Measurements from ENCODE around the gene RBSN. TPM values are rescaled to one million over a fixed set of nuclear protein-coding genes. Genes with fewer than 3 reads are reported as not detected.

The RBSN gene
- total RNA-seq, 4 donors from 2014 or later = 26.6 to 43.9 (median 34.5) TPM

- 84 to 86% methylated on average over 6 of the region's 6 CpGs for WGBS, 2 donors
- H3K9me3 ChIP-seq = no peaks in the 10 kb centered on the region
- TF ChIP-seq, protein P1, sequence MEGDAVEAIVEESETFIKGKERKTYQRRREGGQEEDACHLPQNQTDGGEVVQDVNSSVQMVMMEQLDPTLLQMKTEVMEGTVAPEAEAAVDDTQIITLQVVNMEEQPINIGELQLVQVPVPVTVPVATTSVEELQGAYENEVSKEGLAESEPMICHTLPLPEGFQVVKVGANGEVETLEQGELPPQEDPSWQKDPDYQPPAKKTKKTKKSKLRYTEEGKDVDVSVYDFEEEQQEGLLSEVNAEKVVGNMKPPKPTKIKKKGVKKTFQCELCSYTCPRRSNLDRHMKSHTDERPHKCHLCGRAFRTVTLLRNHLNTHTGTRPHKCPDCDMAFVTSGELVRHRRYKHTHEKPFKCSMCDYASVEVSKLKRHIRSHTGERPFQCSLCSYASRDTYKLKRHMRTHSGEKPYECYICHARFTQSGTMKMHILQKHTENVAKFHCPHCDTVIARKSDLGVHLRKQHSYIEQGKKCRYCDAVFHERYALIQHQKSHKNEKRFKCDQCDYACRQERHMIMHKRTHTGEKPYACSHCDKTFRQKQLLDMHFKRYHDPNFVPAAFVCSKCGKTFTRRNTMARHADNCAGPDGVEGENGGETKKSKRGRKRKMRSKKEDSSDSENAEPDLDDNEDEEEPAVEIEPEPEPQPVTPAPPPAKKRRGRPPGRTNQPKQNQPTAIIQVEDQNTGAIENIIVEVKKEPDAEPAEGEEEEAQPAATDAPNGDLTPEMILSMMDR (IDR thresholded peaks at IDR 0.05) = no peak
- no peak for TF ChIP-seq POLR2A (IDR thresholded peaks at IDR 0.05)
- TF ChIP-seq EP300 (IDR thresholded peaks at IDR 0.05) = no peak
- peaks cover 0 to 4% (median 0%) of the 10 kb centered on the region in 4 donors for H3K4me1 ChIP-seq
- H3K4me3 ChIP-seq = no peak overlapping the region
- peaks cover 0 to 94% (median 27%) of the 10 kb centered on the region in 3 donors for H3K36me3 ChIP-seq
- DNase-seq (ENCODE audit: low spot score in 2 of 2) = no peak
- H3K27me3 ChIP-seq = no peaks in the 10 kb centered on the region
- H3K27ac ChIP-seq = no peak overlapping the region
Measured at GRCh38 chr3:15038306-15038705, 60.6 kb downstream of the RBSN start.

DNA sequence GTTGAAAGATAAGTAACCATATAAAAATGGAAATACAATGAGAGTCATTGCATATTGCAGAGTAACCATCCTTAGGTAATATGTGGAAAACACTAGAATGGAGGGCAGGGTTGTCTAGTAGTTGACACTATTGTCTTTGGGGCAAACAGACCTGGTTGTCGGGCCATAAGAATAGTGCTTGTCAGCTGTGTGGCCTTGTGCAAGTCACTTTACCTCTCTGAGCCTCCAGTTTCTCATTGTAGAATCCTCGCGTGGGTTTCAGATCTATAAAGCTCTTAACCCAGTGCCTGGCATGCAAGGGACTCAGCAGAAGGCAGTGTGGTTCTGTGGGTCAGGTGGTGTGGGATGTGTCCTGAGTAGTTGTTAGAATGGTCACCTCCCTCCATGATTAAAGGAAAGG lies 65.8 kb downstream of the RBSN start:
- Histone ChIP-seq H3K4me3 (no peak overlapping the region), H3K4me1 (no peaks in the 10 kb centered on the region), H3K27ac (no peak overlapping the region), H3K36me3 (peaks cover 8 to 97% (median 18%) of the 10 kb centered on the region in 3 donors), H3K9me3 (no peaks in the 10 kb centered on the region), H3K27me3 (no peaks in the 10 kb centered on the region)
- DNase-seq (ENCODE audit: low spot score in 2 of 2) = no peak
- WGBS, 2 donors = 86% methylated on average over 3 of the region's 3 CpGs
- TF ChIP-seq, protein P1 (IDR thresholded peaks at IDR 0.05) = no peak
- TF ChIP-seq EP300 (IDR thresholded peaks at IDR 0.05) (no peak), POLR2A (IDR thresholded peaks at IDR 0.05) (no peak)

DNA sequence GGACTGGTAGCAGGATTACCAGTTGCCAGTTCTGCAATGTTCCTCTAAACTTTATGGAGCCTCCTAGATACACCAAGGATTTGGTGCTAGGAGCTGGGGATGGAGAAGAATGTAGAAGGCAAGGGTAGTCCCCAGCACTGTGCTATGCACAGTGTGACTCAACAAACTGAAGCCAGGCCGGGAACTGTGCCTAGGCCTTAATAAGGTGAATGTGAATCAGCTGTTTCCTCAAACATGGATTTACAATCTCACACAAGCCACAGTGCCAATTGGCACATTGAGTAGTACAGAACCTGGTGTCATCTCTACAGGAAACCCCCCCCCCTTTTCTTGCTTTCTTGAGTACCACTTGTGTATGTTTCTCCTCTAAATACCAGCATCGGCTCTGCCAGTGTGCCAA lies 66.3 kb downstream of the RBSN start:
- TF ChIP-seq, protein P1 (IDR thresholded peaks at IDR 0.05) = no peak
- TF ChIP-seq POLR2A (IDR thresholded peaks at IDR 0.05) (no peak), EP300 (IDR thresholded peaks at IDR 0.05) (no peak)
- H3K27me3 ChIP-seq = no peaks in the 10 kb centered on the region
- no peak for DNase-seq (ENCODE audit: low spot score in 2 of 2)
- no peak overlapping the region for H3K27ac ChIP-seq
- no peak overlapping the region for H3K4me3 ChIP-seq
- no peaks in the 10 kb centered on the region for H3K9me3 ChIP-seq
- WGBS, 2 donors = 78 to 95% methylated on average over 2 of the region's 2 CpGs
- H3K36me3 ChIP-seq = peaks cover 8 to 97% (median 15%) of the 10 kb centered on the region in 3 donors
- H3K4me1 ChIP-seq = no peaks in the 10 kb centered on the region

DNA sequence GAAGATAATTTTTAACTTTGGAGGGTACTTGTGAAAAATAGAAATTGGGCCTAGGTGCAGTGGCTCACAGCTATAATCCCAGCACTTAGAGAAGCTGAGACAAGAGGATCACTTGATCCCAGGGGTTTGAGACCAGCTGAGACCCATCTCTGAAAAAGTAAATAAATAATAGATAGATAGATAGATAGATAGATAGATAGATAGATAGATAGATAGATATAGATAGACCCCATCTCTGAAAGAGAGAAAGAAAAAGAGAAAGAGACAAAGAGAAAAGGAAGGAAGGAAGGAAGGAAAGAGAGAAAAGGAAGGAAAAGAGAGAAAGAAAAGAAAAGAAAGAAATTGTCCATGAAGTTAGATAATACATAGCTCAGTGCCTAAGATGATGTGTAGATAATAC lies 69.3 kb downstream of the RBSN start:
- no peaks in the 10 kb centered on the region for H3K4me1 ChIP-seq
- H3K27me3 ChIP-seq = no peaks in the 10 kb centered on the region
- no peaks in the 10 kb centered on the region for H3K9me3 ChIP-seq
- DNase-seq (ENCODE audit: low spot score in 2 of 2) = no peak
- TF ChIP-seq EP300 (IDR thresholded peaks at IDR 0.05) (no peak), POLR2A (IDR thresholded peaks at IDR 0.05) (no peak)
- TF ChIP-seq, protein P1 (IDR thresholded peaks at IDR 0.05) = no peak
- H3K27ac ChIP-seq = no peak overlapping the region
- H3K4me3 ChIP-seq = no peak overlapping the region
- H3K36me3 ChIP-seq = peaks cover 8 to 97% (median 11%) of the 10 kb centered on the region in 3 donors

- H3K4me3 ChIP-seq = no peak overlapping the region
- TF ChIP-seq EP300 (IDR thresholded peaks at IDR 0.05) = no peak
- TF ChIP-seq, protein P1 (IDR thresholded peaks at IDR 0.05) = no peak
- no peak for TF ChIP-seq POLR2A (IDR thresholded peaks at IDR 0.05)
- no peaks in the 10 kb centered on the region for H3K9me3 ChIP-seq
- 85 to 93% methylated on average over 2 of the region's 2 CpGs for WGBS, 2 donors
- H3K36me3 ChIP-seq = peaks cover 0 to 99% (median 34%) of the 10 kb centered on the region in 3 donors
- no peak overlapping the region for H3K27ac ChIP-seq
- H3K4me1 ChIP-seq = no peaks in the 10 kb centered on the region
- DNase-seq (ENCODE audit: low spot score in 2 of 2) = no peak
- H3K27me3 ChIP-seq = no peaks in the 10 kb centered on the region
Measured at GRCh38 chr3:15023719-15024118, 75.2 kb downstream of the RBSN start.

All from tibial nerve (tissue), 4 donors.